Stomach (tissue), 9 donors: ENCODE data around the gene ADD1. TPM values are rescaled to one million over a fixed set of nuclear protein-coding genes. Genes with fewer than 3 reads are reported as not detected.

ENCODE experiments used
- DNase-seq, 2 donors: peaks; one replicate each; pipeline versions ENCODE4 v3.0.0 to v3.0.0-alpha.2; 2013 to 2019
- H3K27ac ChIP-seq, 5 donors: fragments of 200-600 bp in 4 of 5; sonication (generic) in 4 of 5; one replicate each; pipeline ENCODE4 v1.5.1; 2013 to 2019; ENCODE audit warnings: mild to moderate bottlenecking in 1 of 5, moderate library complexity in 1 of 5
- H3K27me3 ChIP-seq, 3 donors: fragments of 200-600 bp; sonication (generic); one replicate each; pipeline ENCODE4 v1.5.1; 2017 to 2019; ENCODE audit warnings: mixed run types in 1 of 3
- H3K36me3 ChIP-seq, 4 donors: fragments of 200-600 bp; sonication (generic); 1 replicate in 3 of 4; 2 replicates in 1 of 4; pipeline ENCODE4 v1.5.1; 2016 to 2019
- H3K4me1 ChIP-seq, 4 donors: fragments of 200-600 bp; sonication (generic); one replicate each; pipeline ENCODE4 v1.5.1; 2016 to 2019
- H3K4me3 ChIP-seq, 4 donors: fragments of 200-600 bp; sonication (generic) in 3 of 4; one replicate each; pipeline ENCODE4 v1.5.1; 2016 to 2019; ENCODE audit warnings: mild to moderate bottlenecking in 1 of 4
- H3K9me3 ChIP-seq, 4 donors: fragments of 200-600 bp; sonication (generic); one replicate each; pipeline ENCODE4 v1.5.1; 2016 to 2019
- CTCF ChIP-seq, 7 experiments: fragments of 450-650 bp in 4 of 7; fragments of 200-600 bp in 3 of 7; sonication (generic) in 3 of 7; IDR thresholded peaks; one replicate each; pipeline ENCODE4 v1.5.1; 2016 to 2019; ENCODE audit warnings: antibody characterized with exemption in 7 of 7, control low read depth in 2 of 7, mild to moderate bottlenecking in 1 of 7
- EP300 ChIP-seq: sonication (generic); formaldehyde crosslinking; IDR thresholded peaks from one replicate; pipeline ENCODE4 v1.6.1; 2017; ENCODE audit warnings: antibody characterized with exemption
- POLR2A ChIP-seq, 4 donors: fragments of 450-650 bp; IDR thresholded peaks; one replicate each; pipeline ENCODE4 v1.6.1; 2016; ENCODE audit warnings: antibody characterized with exemption in 4 of 4, control low read depth in 2 of 4, mild to moderate bottlenecking in 1 of 4, moderate library complexity in 1 of 4
- POLR2AphosphoS5 ChIP-seq, 3 donors: sonication (generic); formaldehyde crosslinking; IDR thresholded peaks; one replicate each; pipeline ENCODE4 v1.6.1; 2016; ENCODE audit warnings: antibody characterized with exemption in 3 of 3
- WGBS, 5 donors: extraction: QIAGEN DNeasy Blood & Tissue Kit in 3 of 5; methylation state at CpG; one replicate each; pipeline versions ENCODE4 v1.1.5 to v1.1.7; 2013 to 2018; 5-methylcytosine and 5-hydroxymethylcytosine counted together
- intact Hi-C: fragments of 100-400 bp; cut with DNase I; formaldehyde crosslinking; loops from one replicate; pipeline ENCODE4 v1.15.1; 2023; ENCODE audit warnings: low total_unique reads
- polyA plus RNA-seq, 3 donors: library from polyadenylated mRNA; stranded (reverse); fragments of 200-250 nt; gene quantifications; one replicate each; pipeline ENCODE4 v1.2.3, GENCODE V29; 2013
- total RNA-seq, 5 donors: library from RNA; depleted of rRNA; stranded (reverse); fragments of >200 nt; gene quantifications; one replicate each; pipeline versions ENCODE4 v1.1.0 to v1.2.3, GENCODE V29; 2014 to 2016
- donor health status: healthy with polysubstance abuse.
- donor health status: Bipolar disorder and iron deficiency.
- donor health status: healthy.

The ADD1 gene
- total and polyA plus RNA-seq, 8 donors: 103 to 1,174 (median 207) TPM

DNA sequence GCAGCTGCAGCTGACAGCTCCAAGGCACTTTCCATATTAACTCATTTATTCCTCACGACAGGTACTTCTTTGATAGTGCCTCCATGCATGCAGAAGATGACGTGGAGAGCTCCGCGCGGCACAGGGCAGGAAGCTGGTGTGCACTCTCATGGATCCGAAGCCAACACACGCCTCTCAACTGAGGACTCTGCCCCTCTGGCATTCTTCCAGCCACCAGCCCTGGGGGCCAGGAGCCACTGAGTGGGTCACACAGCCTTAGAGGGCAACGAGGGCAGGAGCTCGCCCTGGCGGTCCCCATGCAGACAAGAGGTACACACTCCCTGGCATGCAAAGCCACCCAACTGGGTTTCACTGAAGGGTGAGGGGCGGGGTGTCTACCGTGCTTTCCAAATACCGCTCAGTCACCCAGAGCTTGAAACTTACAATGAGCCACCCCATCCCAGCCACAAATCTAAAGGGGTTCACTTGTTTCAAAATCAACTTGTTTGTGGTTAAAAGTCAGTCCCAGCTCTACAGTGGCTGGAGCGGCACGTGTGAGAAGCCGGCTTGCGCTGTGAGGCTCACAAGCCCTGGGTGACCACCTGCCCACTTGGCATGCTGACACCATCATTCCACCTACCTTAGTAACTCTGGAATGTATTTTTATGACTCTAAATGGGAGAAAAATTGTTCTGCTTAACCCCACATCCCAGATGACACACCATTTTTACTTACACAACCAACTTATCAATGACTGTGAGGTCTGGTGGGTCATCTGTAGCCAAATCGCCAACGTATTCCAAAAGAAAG is 103.4 kb downstream of the ADD1 start:
- H3K27me3 ChIP-seq: no peaks in the 10 kb centered on the region
- no peaks in the 10 kb centered on the region for H3K9me3 ChIP-seq
- peaks cover 76 to 100% (median 100%) of the 10 kb centered on the region in 4 donors for H3K36me3 ChIP-seq
- WGBS, 5 donors: 74 to 88% (median 82%) methylated on average over 18 to 19 of the region's 19 CpGs
- intact Hi-C loops: no loop called here
- DNase-seq: peak in 1 of 2 donors; percentile 36
- no peak overlapping the region for H3K27ac ChIP-seq
- H3K4me3 ChIP-seq: no peak overlapping the region
- no peak for TF ChIP-seq POLR2AphosphoS5 (IDR thresholded peaks at IDR 0.05)
- no peak for TF ChIP-seq POLR2A (IDR thresholded peaks at IDR 0.05)
- no peak for TF ChIP-seq EP300
- no peak for TF ChIP-seq CTCF (IDR thresholded peaks at IDR 0.05)
- peaks cover 0 to 9% (median 9%) of the 10 kb centered on the region in 4 donors for H3K4me1 ChIP-seq

GRCh38 chr4:2947926-2948325 is 104.3 kb downstream of the ADD1 start:
- no peak for TF ChIP-seq POLR2AphosphoS5 (IDR thresholded peaks at IDR 0.05)
- TF ChIP-seq POLR2A (IDR thresholded peaks at IDR 0.05): no peak
- no peak for TF ChIP-seq EP300
- TF ChIP-seq CTCF (IDR thresholded peaks at IDR 0.05): no peak
- peaks cover 85 to 100% (median 100%) of the 10 kb centered on the region in 4 donors for H3K36me3 ChIP-seq
- 84 to 91% (median 86%) methylated on average over 11 of the region's 11 CpGs for WGBS, 5 donors
- no peaks in the 10 kb centered on the region for H3K27me3 ChIP-seq
- intact Hi-C loops: no loop called here
- no peak overlapping the region for H3K27ac ChIP-seq
- H3K9me3 ChIP-seq: no peaks in the 10 kb centered on the region
- H3K4me3 ChIP-seq: no peak overlapping the region
- no peak for DNase-seq
- H3K4me1 ChIP-seq: peaks cover 0 to 11% (median 3%) of the 10 kb centered on the region in 4 donors

GRCh38 chr4:2948895-2949781 is 105.5 kb downstream of the ADD1 start:
- DNase-seq: peak; percentile 62 to 67
- TF ChIP-seq POLR2AphosphoS5 (IDR thresholded peaks at IDR 0.05) (no peak), EP300 (no peak), POLR2A (IDR thresholded peaks at IDR 0.05) (no peak), CTCF (IDR thresholded peaks at IDR 0.05) (peak in 3 of 7 experiments; percentile 19 to 45 (median 25))
- no peak overlapping the region for H3K27ac ChIP-seq
- peaks cover 84 to 100% (median 100%) of the 10 kb centered on the region in 4 donors for H3K36me3 ChIP-seq
- H3K4me1 ChIP-seq: peaks cover 0 to 8% (median 0%) of the 10 kb centered on the region in 4 donors
- H3K9me3 ChIP-seq: no peaks in the 10 kb centered on the region
- H3K4me3 ChIP-seq: no peak overlapping the region
- WGBS, 5 donors: 81 to 90% (median 87%) methylated on average over 14 of the region's 14 CpGs
- H3K27me3 ChIP-seq: no peaks in the 10 kb centered on the region
- intact Hi-C loops: no loop called here

- H3K9me3 ChIP-seq: no peaks in the 10 kb centered on the region
- peaks cover 85 to 100% (median 100%) of the 10 kb centered on the region in 4 donors for H3K36me3 ChIP-seq
- no peak overlapping the region for H3K4me3 ChIP-seq
- 89 to 93% (median 91%) methylated on average over 11 of the region's 11 CpGs for WGBS, 5 donors
- H3K27me3 ChIP-seq: no peaks in the 10 kb centered on the region
- intact Hi-C loops: no loop called here
- peaks cover 0 to 8% (median 0%) of the 10 kb centered on the region in 4 donors for H3K4me1 ChIP-seq
- no peak for TF ChIP-seq CTCF (IDR thresholded peaks at IDR 0.05)
- no peak for TF ChIP-seq POLR2A (IDR thresholded peaks at IDR 0.05)
- TF ChIP-seq POLR2AphosphoS5 (IDR thresholded peaks at IDR 0.05): no peak
- TF ChIP-seq EP300: no peak
- DNase-seq: no peak
- no peak overlapping the region for H3K27ac ChIP-seq
Measured at GRCh38 chr4:2949782-2950125, 106.1 kb downstream of the ADD1 start.
